ENCODE results near the gene DR1. TPM values are rescaled to one million over a fixed set of nuclear protein-coding genes. Genes with fewer than 3 reads are reported as not detected.

DR1 gene

GRCh38 chr1:93415296-93415695 lies 69.6 kb downstream of the DR1 start:
- H2BK12ac ChIP-seq (ENCODE audit: low read length): no peak overlapping the region
- no peak overlapping the region for H3K18ac ChIP-seq (ENCODE audit: low read length)
- H3K4me1 ChIP-seq (ENCODE audit: control insufficient read depth in 2 of 2, insufficient read depth in 1 of 2, low read depth in 1 of 2, low read length in 2 of 2): no peaks in the 10 kb centered on the region
- no peak overlapping the region for H2BK120ac ChIP-seq (ENCODE audit: low read depth, low read length)
- no peak overlapping the region for H2AK5ac ChIP-seq (ENCODE audit: low read depth, low read length)
- H3K27ac ChIP-seq (replicated peaks; ENCODE audit: low read length): no peak overlapping the region
- no peaks in the 10 kb centered on the region for H3K36me3 ChIP-seq (replicated peaks in 1 of 2; ENCODE audit: control insufficient read depth in 2 of 2, insufficient read depth in 2 of 2, low read length in 2 of 2)
- no peak overlapping the region for H3K23ac ChIP-seq (ENCODE audit: low read depth, low read length, poor library complexity)
- no peak overlapping the region for H3K4ac ChIP-seq (ENCODE audit: low read length)
- H3K27me3 ChIP-seq (ENCODE audit: control insufficient read depth in 3 of 3, insufficient read depth in 3 of 3, low read depth in 1 of 3, low read length in 3 of 3): no peaks in the 10 kb centered on the region
- H3K14ac ChIP-seq (ENCODE audit: low read length): no peak overlapping the region
- no peak overlapping the region for H3K4me3 ChIP-seq (ENCODE audit: low read length in 2 of 2)
- H3K9me3 ChIP-seq (replicated peaks in 1 of 2; ENCODE audit: control insufficient read depth in 2 of 2, insufficient read depth in 1 of 2, low read depth in 1 of 2, low read length in 2 of 2): no peaks in the 10 kb centered on the region
- no peak overlapping the region for H4K8ac ChIP-seq (ENCODE audit: low read depth, low read length)
- no peak overlapping the region for H2AFZ ChIP-seq (ENCODE audit: low read length)
- no peak overlapping the region for H3K9ac ChIP-seq (ENCODE audit: low read depth, low read length, poor library complexity)
- WGBS, 2 donors (ENCODE audit: extremely low coverage in 2 of 2, insufficient read length in 2 of 2, insufficient replicate concordance in 1 of 2): no CpG with 5 or more reads among the region's 3 CpGs
- H4K91ac ChIP-seq (ENCODE audit: low read depth, low read length, poor library complexity): no peak overlapping the region
- H2BK15ac ChIP-seq (ENCODE audit: low read length): no peak overlapping the region
- no peak overlapping the region for H3K4me2 ChIP-seq (ENCODE audit: insufficient read depth, low read length, poor library complexity, severe bottlenecking)
- no peak overlapping the region for H2BK5ac ChIP-seq (ENCODE audit: low read length)
- no peaks in the 10 kb centered on the region for H3K79me1 ChIP-seq (ENCODE audit: low read depth, low read length)
- DNase-seq (ENCODE audit: low spot score): no peak

- H3K23ac ChIP-seq (ENCODE audit: low read depth, low read length, poor library complexity): no peak overlapping the region
- no peak overlapping the region for H3K4me2 ChIP-seq (ENCODE audit: insufficient read depth, low read length, poor library complexity, severe bottlenecking)
- H2AK5ac ChIP-seq (ENCODE audit: low read depth, low read length): no peak overlapping the region
- H2BK15ac ChIP-seq (ENCODE audit: low read length): no peak overlapping the region
- H3K27me3 ChIP-seq (ENCODE audit: control insufficient read depth in 3 of 3, insufficient read depth in 3 of 3, low read depth in 1 of 3, low read length in 3 of 3): no peaks in the 10 kb centered on the region
- no peaks in the 10 kb centered on the region for H3K79me1 ChIP-seq (ENCODE audit: low read depth, low read length)
- no peak overlapping the region for H3K4ac ChIP-seq (ENCODE audit: low read length)
- no peaks in the 10 kb centered on the region for H3K9me3 ChIP-seq (replicated peaks in 1 of 2; ENCODE audit: control insufficient read depth in 2 of 2, insufficient read depth in 1 of 2, low read depth in 1 of 2, low read length in 2 of 2)
- H3K14ac ChIP-seq (ENCODE audit: low read length): no peak overlapping the region
- WGBS, 2 donors (ENCODE audit: extremely low coverage in 2 of 2, insufficient read length in 2 of 2, insufficient replicate concordance in 1 of 2): no CpG with 5 or more reads among the region's 2 CpGs
- no peak overlapping the region for H2BK120ac ChIP-seq (ENCODE audit: low read depth, low read length)
- no peak overlapping the region for H3K9ac ChIP-seq (ENCODE audit: low read depth, low read length, poor library complexity)
- H2AFZ ChIP-seq (ENCODE audit: low read length): no peak overlapping the region
- H3K4me3 ChIP-seq (ENCODE audit: low read length in 2 of 2): no peak overlapping the region
- DNase-seq (ENCODE audit: low spot score): no peak
- no peaks in the 10 kb centered on the region for H3K4me1 ChIP-seq (ENCODE audit: control insufficient read depth in 2 of 2, insufficient read depth in 1 of 2, low read depth in 1 of 2, low read length in 2 of 2)
- no peak overlapping the region for H4K8ac ChIP-seq (ENCODE audit: low read depth, low read length)
- no peak overlapping the region for H2BK12ac ChIP-seq (ENCODE audit: low read length)
- no peaks in the 10 kb centered on the region for H3K36me3 ChIP-seq (replicated peaks in 1 of 2; ENCODE audit: control insufficient read depth in 2 of 2, insufficient read depth in 2 of 2, low read length in 2 of 2)
- H3K27ac ChIP-seq (replicated peaks; ENCODE audit: low read length): no peak overlapping the region
- no peak overlapping the region for H4K91ac ChIP-seq (ENCODE audit: low read depth, low read length, poor library complexity)
- no peak overlapping the region for H2BK5ac ChIP-seq (ENCODE audit: low read length)
- H3K18ac ChIP-seq (ENCODE audit: low read length): no peak overlapping the region
Measured at GRCh38 chr1:93416183-93416582, 70.5 kb downstream of the DR1 start.

Small RNAs within 50 kb of the gene (small RNA-seq; reads per million reads assigned to genes)
- not detected for gene RF00019 (ENCODE audit: insufficient read depth)

All from neuronal stem cell (in vitro differentiated cells).